GM21390 (cell line): ENCODE results near the gene SWI5.
"Not testable (repeated sequence)": the region's sequence is repeated elsewhere in the genome, so short reads cannot be mapped to it uniquely, and the experiment has no call there.

Experiments
- ATAC-seq: cut with Tn5 transposase; IDR thresholded peaks from one replicate; pipeline ENCODE4 v1.9.1; 2021; ENCODE audit not compliant: unreplicated experiment

SWI5 gene

DNA sequence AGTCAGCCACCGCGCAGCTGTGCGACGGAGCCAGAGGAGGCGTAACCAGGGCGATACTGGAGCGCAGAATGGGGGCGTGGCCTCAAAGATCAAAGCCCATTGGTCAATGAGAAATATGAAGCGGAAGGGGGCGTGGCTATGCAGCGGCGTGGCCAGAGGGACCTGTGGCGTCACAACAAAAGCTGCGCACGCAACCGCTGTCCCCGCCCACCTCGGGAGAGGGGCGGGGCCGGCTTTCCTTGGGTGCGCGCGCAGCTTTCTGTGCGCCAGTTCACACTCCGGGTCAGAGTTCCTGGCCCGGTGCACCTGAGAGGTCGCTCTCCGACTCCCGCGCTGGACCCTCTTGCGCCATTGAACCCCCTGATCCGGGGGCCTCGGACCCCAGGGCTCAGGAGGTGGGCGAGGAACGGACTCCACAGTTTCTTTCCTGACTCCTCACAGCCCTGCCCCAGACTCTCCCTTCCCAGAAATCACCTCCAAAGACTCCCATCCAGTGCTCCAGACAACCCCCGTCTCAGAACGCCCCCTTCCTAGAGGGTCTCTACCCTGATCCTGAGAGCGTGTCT, at the start of gene SWI5:
Gene SWI5 (plus strand): TSS at position 269 of the 566 bp plus-strand sequence.
- peak; percentile 93 for ATAC-seq

- no peak for ATAC-seq
Measured at GRCh38 chr9:128226412-128226801, 49.7 kb upstream of the SWI5 start.

DNA sequence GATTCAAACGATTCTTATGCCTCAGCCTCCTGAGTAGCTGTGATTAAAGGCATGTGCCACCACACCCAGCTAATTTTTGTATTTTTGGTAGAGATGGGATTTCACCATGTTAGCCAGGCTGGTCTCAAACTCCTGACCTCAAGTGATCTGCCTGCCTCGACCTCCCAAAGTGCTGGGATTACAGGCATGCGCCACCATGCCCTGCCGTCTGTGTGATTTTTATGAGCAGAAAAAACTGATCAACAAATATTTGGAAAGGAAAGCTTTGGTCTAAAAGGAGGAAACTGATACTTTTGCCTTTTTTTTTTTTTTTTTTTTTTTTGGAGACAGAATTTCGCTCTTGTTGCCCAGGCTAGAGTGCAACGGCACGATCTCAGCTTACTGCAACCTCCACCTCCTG, 45.2 kb upstream of the SWI5 start:
- not testable (repeated sequence) for ATAC-seq

DNA sequence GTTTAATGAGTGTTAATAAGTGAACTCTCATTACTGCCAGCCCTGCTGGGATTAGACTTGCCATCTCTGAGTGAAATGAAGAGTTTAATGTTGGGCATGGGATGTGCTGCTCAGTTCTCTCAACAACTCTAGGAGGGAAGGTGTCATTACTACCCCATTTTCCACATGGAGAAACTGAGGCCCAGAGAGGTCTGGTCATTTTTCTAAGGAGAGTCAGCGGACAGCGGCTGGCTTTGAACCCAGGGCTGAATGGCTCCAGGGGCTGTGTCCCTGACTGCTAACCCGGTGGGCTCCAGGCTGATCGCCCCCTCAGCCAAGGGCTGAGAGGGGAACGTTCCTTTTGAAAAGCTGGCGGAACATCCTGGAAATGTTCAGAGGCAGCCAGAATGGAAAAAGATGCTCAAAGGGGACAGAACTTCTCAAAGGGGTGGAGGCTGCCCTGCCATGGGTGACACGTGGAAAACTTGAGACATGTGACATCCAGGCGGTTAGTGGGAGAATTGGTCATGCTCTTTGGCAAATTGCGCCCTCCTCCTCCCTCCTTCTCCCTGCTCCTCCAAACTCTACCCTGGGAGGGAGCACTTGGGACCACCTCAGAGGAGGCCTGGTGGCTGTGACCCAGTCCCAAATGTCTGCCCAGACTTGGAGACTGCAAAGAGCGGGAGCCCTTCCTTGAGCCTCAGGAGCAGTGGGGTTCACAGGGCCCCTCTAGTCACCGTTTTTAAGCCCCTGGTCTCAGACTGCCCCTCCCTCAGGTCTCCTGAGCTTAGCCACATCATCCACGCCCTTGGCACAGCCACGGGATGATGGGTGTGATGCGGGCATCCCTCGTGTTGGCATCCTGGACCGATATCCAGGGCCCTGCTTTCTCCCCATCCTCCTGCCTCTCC, 44.2 kb upstream of the SWI5 start:
- ATAC-seq: no peak

DNA sequence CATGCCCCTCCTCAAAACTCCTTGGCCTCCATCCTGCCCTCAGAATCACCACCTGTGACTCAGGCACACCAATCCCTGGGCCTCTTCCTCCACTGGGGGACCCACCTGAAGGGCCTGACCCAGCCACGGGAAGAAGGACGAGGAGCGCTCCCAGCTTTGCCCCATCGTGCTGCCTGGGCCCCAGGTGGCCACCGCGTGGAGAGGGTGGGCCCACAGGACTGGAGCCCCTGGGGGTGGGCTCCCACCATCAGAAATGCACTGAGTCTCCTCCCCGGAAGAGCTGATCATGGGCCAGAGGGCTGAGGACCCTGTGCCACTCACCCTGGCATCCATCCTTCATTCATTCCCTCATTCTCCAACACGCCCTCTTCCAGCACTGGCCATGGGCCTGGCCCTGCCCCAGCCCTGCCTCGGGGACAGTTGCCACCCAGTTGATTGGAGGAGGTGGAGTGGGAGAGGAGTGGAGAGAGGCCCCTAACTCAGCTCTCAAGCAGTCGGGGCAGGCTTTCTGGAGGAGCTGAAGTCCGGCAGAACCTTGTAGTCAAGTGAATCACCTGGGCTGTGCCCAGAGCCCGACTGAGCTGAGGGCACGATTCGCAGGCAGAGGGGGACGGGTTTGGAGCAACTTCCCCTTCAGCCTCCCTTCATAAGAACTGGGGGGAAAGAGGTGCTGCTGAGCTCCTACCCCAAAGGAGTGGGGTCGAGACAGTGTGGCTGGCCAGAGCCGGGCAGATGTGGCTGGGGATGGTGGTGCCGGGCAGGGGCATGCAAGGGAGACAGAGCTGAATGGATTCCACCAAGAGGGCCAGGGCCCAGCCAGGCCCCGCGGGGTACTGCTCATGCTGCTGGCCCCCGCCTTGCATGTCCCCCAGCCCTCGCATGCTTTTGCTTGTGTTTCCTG, 43.3 kb upstream of the SWI5 start:
- no peak for ATAC-seq

DNA sequence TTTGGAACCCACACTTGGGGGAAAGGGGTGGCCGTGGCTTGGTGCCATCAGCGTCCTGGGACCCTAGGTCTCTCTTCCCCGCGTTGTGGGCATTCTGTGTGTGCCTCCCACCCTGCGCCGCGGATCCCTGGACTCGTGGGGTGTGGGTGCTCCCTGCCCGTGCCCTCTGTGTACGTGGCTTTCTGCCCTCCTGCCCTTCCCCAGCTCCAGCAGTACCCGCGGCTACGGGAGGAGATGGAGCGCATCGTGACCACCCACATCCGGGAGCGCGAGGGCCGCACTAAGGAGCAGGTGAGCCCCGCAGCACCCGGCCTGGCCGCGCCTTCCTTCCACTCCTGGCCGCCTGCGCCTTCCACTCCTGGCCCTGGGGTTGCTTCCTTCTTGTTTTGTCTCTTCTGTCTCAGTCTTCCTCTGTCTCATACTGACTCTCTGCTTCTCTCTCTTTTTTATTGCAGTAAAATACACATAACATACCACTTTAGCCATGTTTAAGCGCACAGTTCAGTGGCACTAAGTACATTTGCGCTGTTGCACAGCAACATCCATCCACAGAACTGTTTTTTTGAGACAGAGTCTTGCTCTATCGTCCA, 42.2 kb upstream of the SWI5 start:
- no peak for ATAC-seq

DNA sequence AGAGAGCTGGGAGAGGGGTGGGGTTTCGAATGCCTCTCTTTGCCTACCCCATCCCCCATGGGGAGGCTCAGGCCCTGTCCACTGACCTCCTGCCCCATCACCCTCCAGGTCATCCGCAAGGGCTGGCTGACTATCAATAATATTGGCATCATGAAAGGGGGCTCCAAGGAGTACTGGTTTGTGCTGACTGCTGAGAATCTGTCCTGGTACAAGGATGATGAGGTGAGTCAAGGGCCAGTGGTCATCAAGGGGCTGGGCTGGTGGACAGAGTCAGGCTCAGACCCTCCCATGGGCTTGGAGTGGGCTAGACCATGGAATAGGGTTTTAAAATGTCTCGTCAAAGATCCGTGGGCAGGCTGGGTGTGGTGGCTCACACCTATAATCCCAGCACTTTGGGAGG, 34.0 kb upstream of the SWI5 start:
- ATAC-seq: no peak

DNA sequence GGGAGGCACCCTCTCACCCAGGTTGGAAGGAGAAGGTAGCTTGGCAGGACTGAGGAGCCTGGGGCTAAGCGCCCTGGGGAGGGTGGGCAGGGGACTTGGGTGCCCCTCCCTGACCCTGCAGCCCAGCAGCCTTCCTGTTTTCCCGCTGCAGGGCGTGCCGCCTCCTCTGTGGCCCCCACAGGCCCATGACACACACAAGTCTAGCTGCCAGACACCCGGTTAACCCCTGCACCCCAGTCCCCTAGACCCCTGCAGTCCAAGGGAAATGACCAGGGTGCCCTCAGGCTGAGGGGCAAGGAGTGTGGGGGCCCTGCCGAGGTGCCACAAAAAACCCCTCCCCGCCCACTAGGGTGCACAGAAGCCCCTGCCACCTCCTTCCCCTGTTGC, 33.3 kb upstream of the SWI5 start:
- ATAC-seq: no peak

- no peak for ATAC-seq
Measured at GRCh38 chr9:128243215-128244018, 32.7 kb upstream of the SWI5 start.

DNA sequence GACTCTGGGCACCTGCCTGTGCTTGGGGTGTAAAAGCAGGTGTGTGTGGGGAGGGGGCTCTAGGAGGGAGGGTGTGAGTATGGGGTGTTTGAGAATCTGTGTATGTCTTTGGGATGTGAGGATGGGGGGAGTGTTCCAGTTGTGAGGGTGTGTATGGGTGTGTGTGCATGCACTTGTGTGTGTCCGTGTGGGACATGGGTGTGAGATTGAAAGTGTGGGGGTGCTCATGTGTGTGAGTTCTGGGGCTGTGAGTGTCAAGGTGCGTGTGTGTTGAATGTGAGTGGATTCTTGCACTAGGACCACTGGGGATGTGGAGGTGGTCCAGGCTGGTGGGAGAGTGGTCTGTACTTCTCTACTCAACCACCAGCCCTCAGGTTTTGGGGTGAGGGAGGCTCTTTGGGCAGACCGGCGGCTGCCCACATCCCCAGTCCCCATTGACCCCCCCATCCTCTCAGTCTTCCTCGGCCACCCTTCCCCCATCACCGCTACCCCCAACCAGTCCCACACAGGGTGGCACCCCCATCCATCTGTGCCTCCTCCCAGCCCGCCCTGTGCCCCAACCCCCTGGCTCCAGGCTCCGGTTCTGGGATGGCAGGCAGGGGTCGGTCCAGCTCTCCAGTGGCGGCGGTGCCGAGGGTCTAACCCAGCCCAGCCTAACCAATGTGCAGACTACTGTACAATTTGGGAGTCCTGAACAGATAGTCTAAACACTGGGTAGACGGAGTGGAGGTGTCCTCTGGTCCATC, 31.8 kb upstream of the SWI5 start:
- no peak for ATAC-seq

- ATAC-seq: no peak
Measured at GRCh38 chr9:128244837-128245231, 31.2 kb upstream of the SWI5 start.

GRCh38 chr9:128245421-128246151, 30.5 kb upstream of the SWI5 start:
- no peak for ATAC-seq

DNA sequence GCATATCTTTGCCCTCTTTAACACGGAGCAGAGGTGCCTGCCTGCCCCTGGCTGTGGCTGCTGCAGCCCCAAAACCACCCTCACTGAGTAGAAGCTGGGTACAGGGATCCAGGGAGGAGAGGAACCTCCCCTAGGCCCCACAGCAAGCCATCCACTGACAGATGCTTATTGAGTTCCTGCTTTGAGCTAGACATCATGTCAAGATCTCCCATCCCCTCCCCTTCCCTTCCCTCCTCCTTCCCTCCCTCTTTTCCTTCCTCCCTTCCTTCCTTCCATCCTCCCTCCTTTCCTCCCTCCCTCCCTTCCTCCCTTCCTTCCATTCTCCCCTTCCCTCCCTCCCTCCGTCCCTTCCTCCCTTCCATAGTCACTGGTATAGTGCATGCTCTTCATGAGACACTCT, 29.6 kb upstream of the SWI5 start:
- no peak for ATAC-seq

GRCh38 chr9:128247226-128247803, 28.8 kb upstream of the SWI5 start:
- ATAC-seq: no peak

GRCh38 chr9:128249558-128249907, 26.5 kb upstream of the SWI5 start:
- ATAC-seq: no peak

- ATAC-seq: peak; percentile 77
Measured at GRCh38 chr9:128249908-128250838, 25.9 kb upstream of the SWI5 start.

GRCh38 chr9:128250839-128251731, 25.0 kb upstream of the SWI5 start:
- ATAC-seq: peak; percentile 21
